Limb (tissue), 2 donors: ENCODE measurements around the gene GLDC.

Experiments used
- DNase-seq, 2 donors: peaks; one replicate each; pipeline ENCODE4 v3.0.0-alpha.2; 2016; ENCODE audit errors: extremely low spot score in 2 of 2

Gene GLDC

GRCh38 chr9:6506571-6506970, 139.0 kb downstream of the GLDC start:
- DNase-seq = no peak

- DNase-seq = no peak
Observed at GRCh38 chr9:6502399-6502798, 143.1 kb downstream of the GLDC start.

GRCh38 chr9:6501526-6502210, 143.9 kb downstream of the GLDC start:
- DNase-seq = no peak

- no peak for DNase-seq
Observed at GRCh38 chr9:6498982-6499381, 146.5 kb downstream of the GLDC start.

- DNase-seq = no peak
Observed at GRCh38 chr9:6495466-6495865, 150.1 kb downstream of the GLDC start.

- DNase-seq = no peak
Observed at GRCh38 chr9:6490863-6491262, 154.7 kb downstream of the GLDC start.

GRCh38 chr9:6489099-6489498, 156.4 kb downstream of the GLDC start:
- no peak for DNase-seq

- DNase-seq = no peak
Observed at GRCh38 chr9:6488395-6488794, 157.1 kb downstream of the GLDC start.

- DNase-seq = no peak
Observed at GRCh38 chr9:6484210-6484609, 161.3 kb downstream of the GLDC start.
